ENCODE data around the gene MED4. TPM values are rescaled to one million over a fixed set of nuclear protein-coding genes. Genes with fewer than 3 reads are reported as not detected.

The MED4 gene
- total and polyA plus RNA-seq, 8 donors: 41.1 to 84.0 (median 76.5) TPM

- Histone ChIP-seq H3K4me3 (no peak overlapping the region), H3K36me3 (no peaks in the 10 kb centered on the region), H3K27ac (no peak overlapping the region), H3K9me3 (no peaks in the 10 kb centered on the region), H3K27me3 (no peaks in the 10 kb centered on the region), H3K4me1 (peaks cover 0 to 5% of the 10 kb centered on the region in 2 donors)
- intact Hi-C loops (cut with DNase I): no loop called here
- DNase-seq (no peak), ATAC-seq (no peak)
- TF ChIP-seq CTCF (IDR thresholded peaks at IDR 0.05): no peak
Measured at GRCh38 chr13:48108106-48108505, 13.2 kb upstream of the MED4 start.

GRCh38 chr13:48097793-48098192 lies 2.9 kb upstream of the MED4 start:
- ATAC-seq: no peak
- H3K27ac ChIP-seq: no peak overlapping the region
- peaks cover 12 to 16% of the 10 kb centered on the region in 2 donors for H3K4me1 ChIP-seq
- intact Hi-C loops (cut with DNase I): no loop called here
- DNase-seq: no peak
- H3K36me3 ChIP-seq: no peaks in the 10 kb centered on the region
- no peak overlapping the region for H3K4me3 ChIP-seq
- no peaks in the 10 kb centered on the region for H3K27me3 ChIP-seq
- H3K9me3 ChIP-seq: no peaks in the 10 kb centered on the region
- TF ChIP-seq CTCF (IDR thresholded peaks at IDR 0.05): no peak

- ATAC-seq (peak; percentile 51), DNase-seq (peak in 1 of 4 donors; percentile 39)
- intact Hi-C loops (cut with DNase I): no loop called here
- Histone ChIP-seq H3K36me3 (no peaks in the 10 kb centered on the region), H3K27ac (peak overlapping the region in 1 of 2 donors; percentile 9), H3K27me3 (no peaks in the 10 kb centered on the region), H3K4me1 (peaks cover 12 to 26% of the 10 kb centered on the region in 2 donors), H3K4me3 (no peak overlapping the region), H3K9me3 (no peaks in the 10 kb centered on the region)
- no peak for TF ChIP-seq CTCF (IDR thresholded peaks at IDR 0.05)
Measured at GRCh38 chr13:48096670-48097069, 1.8 kb upstream of the MED4 start.

GRCh38 chr13:48094404-48094780 lies 512 bp downstream of the MED4 start:
- intact Hi-C loops (cut with DNase I): no loop called here
- Histone ChIP-seq H3K4me3 (peak overlapping the region; percentile 91 to 96), H3K9me3 (no peaks in the 10 kb centered on the region), H3K27me3 (no peaks in the 10 kb centered on the region), H3K36me3 (no peaks in the 10 kb centered on the region), H3K4me1 (peaks cover 12 to 35% of the 10 kb centered on the region in 2 donors), H3K27ac (peak overlapping the region; percentile 14 to 88)
- ATAC-seq: peak; percentile 7
- no peak for DNase-seq
- TF ChIP-seq CTCF (IDR thresholded peaks at IDR 0.05): no peak

GRCh38 chr13:48093588-48093987 lies 1.3 kb downstream of the MED4 start:
- H3K36me3 ChIP-seq: no peaks in the 10 kb centered on the region
- H3K27me3 ChIP-seq: no peaks in the 10 kb centered on the region
- TF ChIP-seq CTCF (IDR thresholded peaks at IDR 0.05): no peak
- DNase-seq: no peak
- H3K4me1 ChIP-seq: peaks cover 12 to 35% of the 10 kb centered on the region in 2 donors
- H3K9me3 ChIP-seq: no peaks in the 10 kb centered on the region
- no peak for ATAC-seq
- no peak overlapping the region for H3K27ac ChIP-seq
- intact Hi-C loops (cut with DNase I): no loop called here
- peak overlapping the region in 1 of 2 donors; percentile 91 for H3K4me3 ChIP-seq
